Body of pancreas (tissue), 4 donors: ENCODE results near the gene RD3L. TPM values are rescaled to one million over a fixed set of nuclear protein-coding genes. Genes with fewer than 3 reads are reported as not detected.

Experiments
- ATAC-seq: fragments of 150-250 bp; one replicate; pipeline ENCODE4 v1.9.1; 2016
- DNase-seq, 4 donors: peaks; one replicate each; pipeline ENCODE4 v3.0.0-alpha.2; 2019
- H3K27ac ChIP-seq, 4 donors: fragments of 200-600 bp; sonication (generic); 1 replicate in 3 of 4; 2 replicates in 1 of 4; pipeline versions ENCODE4 v1.5.1 to v1.6.1; 2016 to 2019; ENCODE audit warnings: mild to moderate bottlenecking in 1 of 4, mixed read lengths in 1 of 4, moderate library complexity in 1 of 4
- H3K27me3 ChIP-seq, 2 donors: fragments of 200-600 bp; sonication (generic); one replicate each; pipeline ENCODE4 v1.6.0; 2016; ENCODE audit warnings: mild to moderate bottlenecking in 1 of 2
- H3K36me3 ChIP-seq, 2 donors: fragments of 200-600 bp; sonication (generic); replicated peaks in 1 of 2; 2 replicates each; pipeline ENCODE4 v1.5.1; 2016; ENCODE audit warnings: low read depth in 2 of 2; ENCODE audit not compliant: insufficient read depth in 1 of 2
- H3K4me1 ChIP-seq: fragments of 200-600 bp; sonication (generic); one replicate; pipeline ENCODE4 v1.6.0; 2016
- H3K4me3 ChIP-seq, 2 donors: fragments of 200-600 bp; sonication (generic); 1 replicate in 1 of 2; 2 replicates in 1 of 2; pipeline ENCODE4 v1.5.1; 2016 to 2019
- H3K9me3 ChIP-seq, 3 donors: fragments of 200-600 bp; sonication (generic); 1 replicate in 2 of 3; 2 replicates in 1 of 3; pipeline ENCODE4 v1.5.1; 2016
- CTCF ChIP-seq, 7 experiments: fragments of 450-650 bp in 4 of 7; fragments of 200-600 bp in 3 of 7; sonication (generic) in 3 of 7; IDR thresholded peaks; one replicate each; pipeline ENCODE4 v1.5.1; 2016 to 2019; ENCODE audit warnings: antibody characterized with exemption in 7 of 7
- POLR2A ChIP-seq, 3 donors: fragments of 450-650 bp; IDR thresholded peaks; one replicate each; pipeline ENCODE4 v1.6.1; 2016; ENCODE audit warnings: antibody characterized with exemption in 3 of 3, mild to moderate bottlenecking in 2 of 3
- WGBS, 2 donors: methylation state at CpG; one replicate each; pipeline ENCODE4 v1.1.5; 2017; 5-methylcytosine and 5-hydroxymethylcytosine counted together
- intact Hi-C: fragments of 100-400 bp; cut with DNase I; formaldehyde crosslinking; loops from one replicate; pipeline ENCODE4 v1.15.1; 2023
- total RNA-seq, 2 donors: library from RNA; depleted of rRNA; stranded (reverse); fragments of >200 nt; gene quantifications; one replicate each; pipeline ENCODE4 v1.1.0, GENCODE V29; 2016

RD3L gene
- total RNA-seq, 2 donors from 2014 or later, result not detected

- no peak overlapping the region for H3K27ac ChIP-seq
Measured at GRCh38 chr14:103961928-103962578, 19.7 kb upstream of the RD3L start.

GRCh38 chr14:103960457-103961055 lies 18.2 kb upstream of the RD3L start:
- TF ChIP-seq POLR2A (IDR thresholded peaks at IDR 0.05) (no peak), CTCF (IDR thresholded peaks at IDR 0.05) (no peak)
- DNase-seq, result peak; percentile 25 to 42 (median 27)
- intact Hi-C loops, result no loop called here
- Histone ChIP-seq H3K4me1 (peaks cover 15% of the 10 kb centered on the region), H3K27me3 (no peaks in the 10 kb centered on the region), H3K27ac (no peak overlapping the region), H3K4me3 (no peak overlapping the region), H3K36me3 (no peaks in the 10 kb centered on the region), H3K9me3 (no peaks in the 10 kb centered on the region)
- 32 to 34% methylated on average over 11 of the region's 11 CpGs for WGBS, 2 donors
- no peak for ATAC-seq

More at GRCh38 chr14:103961928-103962578, 19.7 kb upstream of the RD3L start:
- intact Hi-C loops, result no loop called here
- Histone ChIP-seq H3K4me1 (peaks cover 15% of the 10 kb centered on the region), H3K9me3 (no peaks in the 10 kb centered on the region), H3K4me3 (no peak overlapping the region), H3K27me3 (no peaks in the 10 kb centered on the region), H3K36me3 (no peaks in the 10 kb centered on the region)
- DNase-seq, result no peak
- TF ChIP-seq POLR2A (IDR thresholded peaks at IDR 0.05), result no peak
- no peak for TF ChIP-seq CTCF (IDR thresholded peaks at IDR 0.05)
- 62 to 63% methylated on average over 5 of the region's 5 CpGs for WGBS, 2 donors
- ATAC-seq, result no peak

GRCh38 chr14:103949131-103949790 lies 6.9 kb upstream of the RD3L start:
- 71 to 82% methylated on average over 5 of the region's 5 CpGs for WGBS, 2 donors
- ATAC-seq (no peak), DNase-seq (no peak)
- intact Hi-C loops, result no loop called here
- TF ChIP-seq CTCF (IDR thresholded peaks at IDR 0.05) (no peak), POLR2A (IDR thresholded peaks at IDR 0.05) (no peak)
- Histone ChIP-seq H3K9me3 (no peaks in the 10 kb centered on the region), H3K4me1 (no peaks in the 10 kb centered on the region), H3K4me3 (no peak overlapping the region), H3K36me3 (no peaks in the 10 kb centered on the region), H3K27me3 (no peaks in the 10 kb centered on the region), H3K27ac (no peak overlapping the region)

- H3K9me3 ChIP-seq, result no peaks in the 10 kb centered on the region
- WGBS, 2 donors, result 54 to 56% methylated on average over 2 of the region's 2 CpGs
- no peaks in the 10 kb centered on the region for H3K4me1 ChIP-seq
- ATAC-seq (no peak), DNase-seq (no peak)
- H3K4me3 ChIP-seq, result no peak overlapping the region
- no peak overlapping the region for H3K27ac ChIP-seq
- no peaks in the 10 kb centered on the region for H3K27me3 ChIP-seq
- H3K36me3 ChIP-seq, result no peaks in the 10 kb centered on the region
- intact Hi-C loops, result no loop called here
- TF ChIP-seq CTCF (IDR thresholded peaks at IDR 0.05), result no peak
- TF ChIP-seq POLR2A (IDR thresholded peaks at IDR 0.05), result no peak
Measured at GRCh38 chr14:103948442-103948841, 6.1 kb upstream of the RD3L start.
